A549 (cell line): ENCODE measurements around the gene KLK11. TPM values are rescaled to one million over a fixed set of nuclear protein-coding genes. Genes with fewer than 3 reads are reported as not detected.

Source experiments
- ATAC-seq, 2 experiments: fragments of 200-7000 bp in 1 of 2; fragments of >200 bp in 1 of 2; cut with Nextera tagmentation in 1 of 2; cut with Tn5 transposase in 1 of 2; 3 replicates each; pipeline versions ENCODE4 v1.8.0 to v1.9.1; 2018 to 2020; ENCODE audit warnings: mild to moderate bottlenecking in 1 of 2, moderate library complexity in 1 of 2
- CTCF ChIA-PET: fragments of 300-600 bp; sonication (Branson Sonifier 250); formaldehyde crosslinking; extraction: SDS; loops from one replicate; lab custom pipeline; 2021; ENCODE audit warnings: antibody characterized with exemption, inconsistent platforms; lab: Yijun Ruan, JAX
- POLR2A ChIA-PET: fragments of 350-600 bp; formaldehyde crosslinking; extraction: SDS; loops from one replicate; lab custom pipeline; 2021; ENCODE audit warnings: antibody characterized with exemption, inconsistent platforms; lab: Yijun Ruan, JAX
- DNase-seq, 2 experiments: peaks; one replicate each; pipeline versions ENCODE4 v3.0.0 to v3.0.0-alpha.2; 2011 to 2016; ENCODE audit warnings: low read depth in 1 of 2, low spot score in 1 of 2
- FAIRE-seq: peaks from 2 replicates; lab custom pipeline; 2011; peaks lifted over from hg19 to GRCh38; lab: Jason Lieb, UNC
- H3K27ac ChIP-seq, 2 experiments: fragments of >200 bp; sonication (Bioruptor Twin); formaldehyde crosslinking; 3 replicates each; pipeline ENCODE4 v1.5.1; 2016 to 2017
- H3K4me1 ChIP-seq: fragments of >200 bp; sonication (Bioruptor Twin); formaldehyde crosslinking; 3 replicates; pipeline ENCODE4 v1.6.1; 2016
- H3K4me2 ChIP-seq: fragments of >200 bp; sonication (Bioruptor Twin); formaldehyde crosslinking; 3 replicates; pipeline ENCODE4 v1.6.1; 2016
- H3K4me3 ChIP-seq: fragments of >200 bp; sonication (Bioruptor Twin); formaldehyde crosslinking; 3 replicates; pipeline ENCODE4 v1.5.1; 2016
- H3K9me3 ChIP-seq: fragments of >200 bp; sonication (Bioruptor Twin); formaldehyde crosslinking; 3 replicates; pipeline ENCODE4 v1.6.1; 2016
- EHMT2 ChIP-seq: fragments of 200-600 bp; sonication (generic); IDR thresholded peaks from 2 replicates; pipeline ENCODE4 v1.6.1; 2016; ENCODE audit warnings: antibody characterized with exemption, low read depth, mild to moderate bottlenecking, moderate library complexity
- FOSB ChIP-seq: fragments of 250-450 bp; sonication (Bioruptor Pico); IDR thresholded peaks from 2 replicates; pipeline ENCODE4 v1.5.0; 2020; ENCODE audit warnings: mild to moderate bottlenecking, moderate library complexity
- FOSL2 ChIP-seq, 2 experiments: fragments of 450-650 bp in 1 of 2; fragments of >200 bp in 1 of 2; sonication (Bioruptor Twin) in 1 of 2; formaldehyde crosslinking; IDR thresholded peaks; 2 replicates each; pipeline versions ENCODE4 v1.5.0 to v1.6.1; 2016 to 2020; ENCODE audit warnings: mild to moderate bottlenecking in 1 of 2, moderate library complexity in 1 of 2
- FOXS1 ChIP-seq: fragments of 250-450 bp; sonication (Bioruptor Pico); IDR thresholded peaks from 2 replicates; pipeline ENCODE4 v1.5.0; 2020; ENCODE audit warnings: mild to moderate bottlenecking, moderate library complexity
- GATA3 ChIP-seq: IDR thresholded peaks from 2 replicates; pipeline ENCODE4 v1.6.1; 2012; ENCODE audit warnings: borderline replicate concordance
- HDAC2 ChIP-seq: fragments of 200-600 bp; sonication (generic); IDR thresholded peaks from 2 replicates; pipeline ENCODE4 v1.6.1; 2016
- HEYL ChIP-seq: fragments of 250-450 bp; sonication (Bioruptor Pico); IDR thresholded peaks from 2 replicates; pipeline ENCODE4 v1.8.0; 2021; ENCODE audit warnings: mild to moderate bottlenecking, moderate library complexity
- HOXA7 ChIP-seq: fragments of 250-450 bp; sonication (Bioruptor Pico); IDR thresholded peaks from 2 replicates; pipeline ENCODE4 v1.5.0; 2020; ENCODE audit warnings: mild to moderate bottlenecking, moderate library complexity
- HOXB5 ChIP-seq: fragments of 250-450 bp; sonication (Bioruptor Pico); IDR thresholded peaks from 2 replicates; pipeline ENCODE4 v1.5.0; 2020; ENCODE audit warnings: mild to moderate bottlenecking, moderate library complexity
- JUNB ChIP-seq: fragments of >200 bp; sonication (Bioruptor Twin); formaldehyde crosslinking; IDR thresholded peaks from 2 replicates; pipeline ENCODE4 v1.6.1; 2016
- MAFK ChIP-seq: fragments of 450-650 bp; IDR thresholded peaks from 2 replicates; pipeline ENCODE4 v1.6.1; 2014; ENCODE audit not compliant: partially characterized antibody
- MAZ ChIP-seq: fragments of 150-350 bp; IDR thresholded peaks from 2 replicates; pipeline ENCODE4 v1.6.1; 2014; ENCODE audit warnings: antibody characterized with exemption, low read depth, low read length, borderline replicate concordance
- PBX3 ChIP-seq: IDR thresholded peaks from 2 replicates; pipeline ENCODE4 v1.6.1; 2012
- PHF8 ChIP-seq: fragments of 200-600 bp; sonication (generic); IDR thresholded peaks from 2 replicates; pipeline ENCODE4 v1.6.1; 2016; ENCODE audit warnings: low read depth, mild to moderate bottlenecking, antibody characterized with exemption, moderate library complexity, borderline replicate concordance
- RFX5 ChIP-seq: fragments of 450-650 bp; IDR thresholded peaks from 2 replicates; pipeline ENCODE4 v1.7.1; 2014; ENCODE audit warnings: antibody characterized with exemption, mild to moderate bottlenecking, moderate library complexity
- RNF2 ChIP-seq: fragments of 200-600 bp; sonication (generic); IDR thresholded peaks from 2 replicates; pipeline ENCODE4 v1.6.1; 2016; ENCODE audit warnings: low read depth, mild to moderate bottlenecking, antibody characterized with exemption, moderate library complexity, borderline replicate concordance
- TP53 ChIP-seq: fragments of 250-450 bp; sonication (Bioruptor Pico); IDR thresholded peaks from 2 replicates; pipeline ENCODE4 v1.5.0; 2021; ENCODE audit warnings: mild to moderate bottlenecking, moderate library complexity
- ZNF302 ChIP-seq: fragments of 250-450 bp; sonication (Bioruptor Pico); IDR thresholded peaks from 2 replicates; pipeline ENCODE4 v1.9.0; 2021; ENCODE audit warnings: inconsistent platforms, mild to moderate bottlenecking, moderate library complexity
- ZSCAN20 ChIP-seq: fragments of 250-450 bp; sonication (Bioruptor Pico); IDR thresholded peaks from 2 replicates; pipeline ENCODE4 v1.8.0; 2022; ENCODE audit warnings: mild to moderate bottlenecking, moderate library complexity
- whole genome bisulfite sequencing: methylation state at CpG from one replicate; pipeline ENCODE4 v1.1.6; 2017; ENCODE audit errors: missing lambda C conversion rate; 5-methylcytosine and 5-hydroxymethylcytosine counted together
- polyA plus RNA-seq, 4 experiments: library from polyadenylated mRNA; depleted of rRNA in 3 of 4; stranded (reverse); fragments of >200 nt; fragmentation: RNase III in 1 of 4; extraction: RNeasy Plus Mini Kit Qiagen cat#74134 plus additional on column Dnase treatment in 1 of 4; gene quantifications; 2 replicates in 3 of 4; 3 replicates in 1 of 4; pipeline ENCODE4 v1.2.3, GENCODE V29; 2011 to 2017
- TF ChIP-seq, protein P1 (sequence below): IDR thresholded peaks from 2 replicates; pipeline ENCODE4 v1.6.1; 2012
- TF ChIP-seq, protein P2 (sequence below): fragments of 450-650 bp; IDR thresholded peaks from 2 replicates; pipeline ENCODE4 v1.6.1; 2014; ENCODE audit warnings: antibody characterized with exemption
- TF ChIP-seq, protein P3 (sequence below): fragments of >200 bp; sonication (Bioruptor Twin); formaldehyde crosslinking; IDR thresholded peaks from 3 replicates; pipeline ENCODE4 v1.6.1; 2016
- TF ChIP-seq, protein P4 (sequence below): fragments of 200-600 bp; sonication (generic); IDR thresholded peaks from 2 replicates; pipeline ENCODE4 v1.6.1; 2016; ENCODE audit warnings: antibody characterized with exemption, mild to moderate bottlenecking, moderate library complexity

The KLK11 gene
- polyA plus RNA-seq, 2 of the 4 experiments (the other 2 are of a cell fraction): not detected

DNA sequence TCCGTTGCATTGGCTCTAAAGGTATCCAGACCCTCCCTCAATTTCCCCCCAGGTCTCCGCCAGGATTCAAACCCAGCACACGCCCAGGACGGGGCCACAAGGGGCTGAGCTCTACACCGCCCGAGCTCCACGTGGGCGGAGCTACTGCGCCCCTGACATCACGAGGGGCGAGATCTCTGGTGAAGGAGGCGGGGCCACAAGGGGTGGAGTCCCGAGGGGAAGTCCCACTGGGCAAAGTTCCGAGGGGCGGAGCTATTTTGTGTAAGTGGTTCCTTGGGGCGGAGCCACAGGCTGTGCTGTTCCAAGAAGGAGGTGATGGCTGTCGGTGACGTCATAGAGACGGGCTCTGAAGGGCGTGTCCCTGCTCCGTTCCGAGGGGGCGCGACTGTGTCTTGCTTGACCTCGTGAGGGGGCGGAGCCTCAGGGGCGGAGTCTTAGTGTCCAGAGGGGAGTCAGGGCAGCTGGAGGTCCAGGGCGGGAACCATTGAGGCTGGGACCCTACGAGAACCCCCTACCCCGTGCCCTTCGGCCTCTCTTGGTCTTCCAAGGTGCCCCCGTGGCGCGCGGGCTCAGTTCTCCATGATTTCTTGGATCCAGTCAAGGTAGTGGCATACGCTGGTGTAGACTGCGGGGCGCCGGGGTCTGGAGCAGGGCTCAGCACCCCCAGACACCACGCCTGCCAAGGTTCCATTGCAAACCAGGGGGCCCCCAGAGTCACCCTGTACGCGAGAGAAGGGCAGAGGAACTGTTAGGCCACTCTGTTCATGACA is 23.7 kb downstream of the KLK11 start:
- peak overlapping the region; percentile 35 for H3K4me3 ChIP-seq
- peak overlapping the region; percentile 79 for H3K4me2 ChIP-seq
- FAIRE-seq (no peak), ATAC-seq (peak; percentile 74 to 89), DNase-seq (peak; percentile 92 to 94)
- ChIA-PET CTCF (interaction anchor here (0.6 to 4.0 kb wide), 7 partner anchors 9 to 165 kb away, joined by 3 to 21 read pairs (median 3); no protein-coding TSS in a partner anchor), POLR2A (no interaction called here)
- peaks cover 6% of the 10 kb centered on the region; the same call in 2 of the 3 replicates for H3K4me1 ChIP-seq
- H3K27ac ChIP-seq: no peak overlapping the region
- H3K9me3 ChIP-seq: no peaks in the 10 kb centered on the region
- WGBS: 36% methylated on average over 41 of the region's 42 CpGs
- TF ChIP-seq PHF8 (no peak), HEYL (CRISPR knock-in tag) (no peak), HDAC2 (no peak), TP53 (no peak), FOSL2 (IDR thresholded peaks at IDR 0.05) (no peak), FOSL2 (CRISPR knock-in tag; IDR thresholded peaks at IDR 0.05) (peak; percentile 62), PBX3 (no peak), MAFK (no peak)
- TF ChIP-seq, protein P1, sequence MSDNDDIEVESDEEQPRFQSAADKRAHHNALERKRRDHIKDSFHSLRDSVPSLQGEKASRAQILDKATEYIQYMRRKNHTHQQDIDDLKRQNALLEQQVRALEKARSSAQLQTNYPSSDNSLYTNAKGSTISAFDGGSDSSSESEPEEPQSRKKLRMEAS: 0 out of 2 replicates have a peak, but pooled peaks have one; percentile 35
- TF ChIP-seq, protein P2, sequence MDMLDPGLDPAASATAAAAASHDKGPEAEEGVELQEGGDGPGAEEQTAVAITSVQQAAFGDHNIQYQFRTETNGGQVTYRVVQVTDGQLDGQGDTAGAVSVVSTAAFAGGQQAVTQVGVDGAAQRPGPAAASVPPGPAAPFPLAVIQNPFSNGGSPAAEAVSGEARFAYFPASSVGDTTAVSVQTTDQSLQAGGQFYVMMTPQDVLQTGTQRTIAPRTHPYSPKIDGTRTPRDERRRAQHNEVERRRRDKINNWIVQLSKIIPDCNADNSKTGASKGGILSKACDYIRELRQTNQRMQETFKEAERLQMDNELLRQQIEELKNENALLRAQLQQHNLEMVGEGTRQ: peak; percentile 64
- TF ChIP-seq, protein P3, sequence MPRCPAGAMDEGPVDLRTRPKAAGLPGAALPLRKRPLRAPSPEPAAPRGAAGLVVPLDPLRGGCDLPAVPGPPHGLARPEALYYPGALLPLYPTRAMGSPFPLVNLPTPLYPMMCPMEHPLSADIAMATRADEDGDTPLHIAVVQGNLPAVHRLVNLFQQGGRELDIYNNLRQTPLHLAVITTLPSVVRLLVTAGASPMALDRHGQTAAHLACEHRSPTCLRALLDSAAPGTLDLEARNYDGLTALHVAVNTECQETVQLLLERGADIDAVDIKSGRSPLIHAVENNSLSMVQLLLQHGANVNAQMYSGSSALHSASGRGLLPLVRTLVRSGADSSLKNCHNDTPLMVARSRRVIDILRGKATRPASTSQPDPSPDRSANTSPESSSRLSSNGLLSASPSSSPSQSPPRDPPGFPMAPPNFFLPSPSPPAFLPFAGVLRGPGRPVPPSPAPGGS: no peak

GRCh38 chr19:51002089-51002532 is 24.3 kb downstream of the KLK11 start:
- 22% methylated on average over 12 of the region's 12 CpGs for WGBS
- Histone ChIP-seq H3K4me2 (peak overlapping the region; percentile 79), H3K9me3 (no peaks in the 10 kb centered on the region), H3K4me3 (peak overlapping the region; percentile 35), H3K27ac (no peak overlapping the region), H3K4me1 (peaks cover 6% of the 10 kb centered on the region; the same call in 2 of the 3 replicates)
- ChIA-PET CTCF (interaction anchor here (0.6 to 4.0 kb wide), 6 partner anchors 10 to 164 kb away, joined by 3 to 21 read pairs (median 4); no protein-coding TSS in a partner anchor), POLR2A (no interaction called here)
- no peak for TF ChIP-seq HDAC2
- DNase-seq (no peak), ATAC-seq (peak; percentile 22 to 30), FAIRE-seq (no peak)

- Histone ChIP-seq H3K4me3 (peak within 1 kb of the TSS; percentile 35), H3K4me1 (peaks cover 6% of the 10 kb centered on the region; the same call in 2 of the 3 replicates), H3K9me3 (no peaks in the 10 kb centered on the region), H3K27ac (no peak within 1 kb of the TSS), H3K4me2 (peak within 1 kb of the TSS; percentile 79)
- ChIA-PET CTCF (interaction anchor here (0.6 to 4.0 kb wide), 3 partner anchors 15 to 39 kb away, joined by 3 to 21 read pairs (median 3); no protein-coding TSS in a partner anchor), POLR2A (no interaction called here)
- ATAC-seq (peak in 1 of 2 experiments; percentile 12; a peak in 1 of 6 replicates), FAIRE-seq (no peak), DNase-seq (no peak)
- 32% methylated on average over 6 of the region's 7 CpGs for WGBS
- TF ChIP-seq MAFK (no peak), ZNF302 (CRISPR knock-in tag) (no peak), EHMT2 (no peak), HDAC2 (no peak), HOXA7 (CRISPR knock-in tag) (no peak), HEYL (CRISPR knock-in tag) (no peak), GATA3 (no peak), RFX5 (no peak), ZSCAN20 (no peak), HOXB5 (CRISPR knock-in tag) (no peak), JUNB (no peak), FOXS1 (CRISPR knock-in tag) (no peak), MAZ (no peak), FOSB (CRISPR knock-in tag) (no peak), RNF2 (no peak)
- TF ChIP-seq, protein P2: no peak
- TF ChIP-seq, protein P4, sequence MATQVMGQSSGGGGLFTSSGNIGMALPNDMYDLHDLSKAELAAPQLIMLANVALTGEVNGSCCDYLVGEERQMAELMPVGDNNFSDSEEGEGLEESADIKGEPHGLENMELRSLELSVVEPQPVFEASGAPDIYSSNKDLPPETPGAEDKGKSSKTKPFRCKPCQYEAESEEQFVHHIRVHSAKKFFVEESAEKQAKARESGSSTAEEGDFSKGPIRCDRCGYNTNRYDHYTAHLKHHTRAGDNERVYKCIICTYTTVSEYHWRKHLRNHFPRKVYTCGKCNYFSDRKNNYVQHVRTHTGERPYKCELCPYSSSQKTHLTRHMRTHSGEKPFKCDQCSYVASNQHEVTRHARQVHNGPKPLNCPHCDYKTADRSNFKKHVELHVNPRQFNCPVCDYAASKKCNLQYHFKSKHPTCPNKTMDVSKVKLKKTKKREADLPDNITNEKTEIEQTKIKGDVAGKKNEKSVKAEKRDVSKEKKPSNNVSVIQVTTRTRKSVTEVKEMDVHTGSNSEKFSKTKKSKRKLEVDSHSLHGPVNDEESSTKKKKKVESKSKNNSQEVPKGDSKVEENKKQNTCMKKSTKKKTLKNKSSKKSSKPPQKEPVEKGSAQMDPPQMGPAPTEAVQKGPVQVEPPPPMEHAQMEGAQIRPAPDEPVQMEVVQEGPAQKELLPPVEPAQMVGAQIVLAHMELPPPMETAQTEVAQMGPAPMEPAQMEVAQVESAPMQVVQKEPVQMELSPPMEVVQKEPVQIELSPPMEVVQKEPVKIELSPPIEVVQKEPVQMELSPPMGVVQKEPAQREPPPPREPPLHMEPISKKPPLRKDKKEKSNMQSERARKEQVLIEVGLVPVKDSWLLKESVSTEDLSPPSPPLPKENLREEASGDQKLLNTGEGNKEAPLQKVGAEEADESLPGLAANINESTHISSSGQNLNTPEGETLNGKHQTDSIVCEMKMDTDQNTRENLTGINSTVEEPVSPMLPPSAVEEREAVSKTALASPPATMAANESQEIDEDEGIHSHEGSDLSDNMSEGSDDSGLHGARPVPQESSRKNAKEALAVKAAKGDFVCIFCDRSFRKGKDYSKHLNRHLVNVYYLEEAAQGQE: no peak
Observed at GRCh38 chr19:51001515-51001914, 24.9 kb downstream of the KLK11 start, which contains the start of gene KLK8. TSS of gene KLK8 (minus strand) at chr19:51001604. CDS start at chr19:51001167, 437 bp downstream.
